Ectodermal cell (in vitro differentiated cells): Measurements from ENCODE around the gene PPP1CA.
"Not testable (repeated sequence)": the region's sequence is repeated elsewhere in the genome, so short reads cannot be mapped to it uniquely, and the experiment has no call there.

ENCODE experiments used
- H3K27ac ChIP-seq: 2 replicates; pipeline ENCODE4 v1.7.0; 2013; ENCODE audit warnings: mild to moderate bottlenecking, low read depth, low read length; ENCODE audit not compliant: insufficient read depth, poor library complexity, severe bottlenecking
- H3K27me3 ChIP-seq: 2 replicates; pipeline ENCODE4 v1.7.0; 2013; ENCODE audit warnings: mild to moderate bottlenecking, low read length; ENCODE audit not compliant: insufficient read depth, control insufficient read depth, poor library complexity, severe bottlenecking
- H3K36me3 ChIP-seq: one replicate; pipeline ENCODE4 v1.7.0; 2013; ENCODE audit warnings: low read length; ENCODE audit not compliant: control insufficient read depth, insufficient read depth
- H3K4me1 ChIP-seq: one replicate; pipeline ENCODE4 v1.7.0; 2013; ENCODE audit warnings: low read length; ENCODE audit not compliant: control insufficient read depth, insufficient read depth
- H3K4me3 ChIP-seq: 2 replicates; pipeline ENCODE4 v1.7.0; 2013; ENCODE audit warnings: low read depth, low read length, control low read depth; ENCODE audit not compliant: insufficient read depth
- H3K9me3 ChIP-seq: 2 replicates; pipeline ENCODE4 v1.7.0; 2013; ENCODE audit warnings: mild to moderate bottlenecking, low read length, moderate library complexity; ENCODE audit not compliant: control insufficient read depth
- WGBS, 2 experiments: methylation state at CpG; one replicate each; pipeline ENCODE4 v1.1.7; 2013; ENCODE audit warnings: missing lambda C conversion rate in 2 of 2; 5-methylcytosine and 5-hydroxymethylcytosine counted together

Gene PPP1CA

GRCh38 chr11:67408437-67409200 lies 7.0 kb upstream of the PPP1CA start:
- no peaks in the 10 kb centered on the region for H3K36me3 ChIP-seq
- peaks cover 6% of the 10 kb centered on the region for H3K27me3 ChIP-seq
- WGBS, 2 experiments, result 89 to 93% methylated on average over 18 of the region's 18 CpGs
- peaks cover 14% of the 10 kb centered on the region for H3K4me1 ChIP-seq
- H3K4me3 ChIP-seq, result no peak overlapping the region
- H3K27ac ChIP-seq, result no peak overlapping the region
- H3K9me3 ChIP-seq, result no peaks in the 10 kb centered on the region

GRCh38 chr11:67407688-67408163 lies 6.1 kb upstream of the PPP1CA start:
- Histone ChIP-seq H3K4me1 (peaks cover 16% of the 10 kb centered on the region), H3K9me3 (no peaks in the 10 kb centered on the region), H3K27ac (no peak overlapping the region), H3K36me3 (no peaks in the 10 kb centered on the region), H3K4me3 (no peak overlapping the region), H3K27me3 (peaks cover 6% of the 10 kb centered on the region)
- WGBS, 2 experiments, result 86 to 88% methylated on average over 12 of the region's 12 CpGs

GRCh38 chr11:67406969-67407687 lies 5.5 kb upstream of the PPP1CA start:
- H3K36me3 ChIP-seq, result no peaks in the 10 kb centered on the region
- no peak overlapping the region for H3K27ac ChIP-seq
- H3K4me3 ChIP-seq, result no peak overlapping the region
- H3K4me1 ChIP-seq, result peaks cover 16% of the 10 kb centered on the region
- peaks cover 1% of the 10 kb centered on the region for H3K27me3 ChIP-seq
- WGBS, 2 experiments, result 78 to 83% methylated on average over 12 of the region's 12 CpGs
- H3K9me3 ChIP-seq, result no peaks in the 10 kb centered on the region

GRCh38 chr11:67406420-67406968 lies 4.8 kb upstream of the PPP1CA start:
- WGBS, 2 experiments, result 92 to 93% methylated on average over 18 of the region's 18 CpGs

GRCh38 chr11:67405688-67406339 lies 4.2 kb upstream of the PPP1CA start:
- no peaks in the 10 kb centered on the region for H3K9me3 ChIP-seq
- H3K4me3 ChIP-seq, result no peak overlapping the region
- H3K27me3 ChIP-seq, result no peaks in the 10 kb centered on the region
- no peak overlapping the region for H3K27ac ChIP-seq
- H3K4me1 ChIP-seq, result peaks cover 6% of the 10 kb centered on the region
- WGBS, 2 experiments, result 91 to 94% methylated on average over 9 of the region's 9 CpGs
- H3K36me3 ChIP-seq, result no peaks in the 10 kb centered on the region

More at GRCh38 chr11:67406420-67406968, 4.8 kb upstream of the PPP1CA start:
- Histone ChIP-seq H3K27ac (no peak overlapping the region), H3K9me3 (no peaks in the 10 kb centered on the region), H3K36me3 (no peaks in the 10 kb centered on the region), H3K27me3 (no peaks in the 10 kb centered on the region), H3K4me1 (peaks cover 12% of the 10 kb centered on the region), H3K4me3 (no peak overlapping the region)

GRCh38 chr11:67405196-67405567 lies 3.5 kb upstream of the PPP1CA start:
- H3K4me3 ChIP-seq, result no peak overlapping the region
- H3K4me1 ChIP-seq, result peaks cover 5% of the 10 kb centered on the region
- H3K36me3 ChIP-seq, result no peaks in the 10 kb centered on the region
- no peaks in the 10 kb centered on the region for H3K27me3 ChIP-seq
- 94 to 96% methylated on average over 6 of the region's 6 CpGs for WGBS, 2 experiments
- H3K27ac ChIP-seq, result no peak overlapping the region
- H3K9me3 ChIP-seq, result no peaks in the 10 kb centered on the region

GRCh38 chr11:67404515-67405195 lies 3.0 kb upstream of the PPP1CA start:
- Histone ChIP-seq H3K9me3 (no peaks in the 10 kb centered on the region), H3K4me1 (peaks cover 5% of the 10 kb centered on the region), H3K4me3 (no peak overlapping the region), H3K36me3 (no peaks in the 10 kb centered on the region), H3K27me3 (no peaks in the 10 kb centered on the region), H3K27ac (no peak overlapping the region)
- 94 to 95% methylated on average over 13 of the region's 13 CpGs for WGBS, 2 experiments

GRCh38 chr11:67403085-67403484 lies 1.4 kb upstream of the PPP1CA start:
- not testable (repeated sequence) for H3K27ac ChIP-seq, H3K36me3 ChIP-seq, H3K27me3 ChIP-seq, H3K9me3 ChIP-seq, H3K4me3 ChIP-seq, H3K4me1 ChIP-seq
- WGBS, 2 experiments, result 95 to 96% methylated on average over 9 of the region's 9 CpGs

- 86 to 89% methylated on average over 19 of the region's 19 CpGs for WGBS, 2 experiments
- not testable (repeated sequence) for H3K27ac ChIP-seq, H3K4me3 ChIP-seq, H3K27me3 ChIP-seq, H3K4me1 ChIP-seq, H3K9me3 ChIP-seq
- H3K36me3 ChIP-seq, result peaks cover 17% of the 10 kb centered on the region
Observed at GRCh38 chr11:67402192-67402839, 658 bp upstream of the PPP1CA start.
